HEK293 (cell line): Measurements from ENCODE around the gene ATP2A3.

Experiments used
- CTCF ChIA-PET: fragments of 350-600 bp; formaldehyde crosslinking; extraction: SDS; loops from one replicate; lab custom pipeline; 2021; ENCODE audit warnings: antibody characterized with exemption; lab: Yijun Ruan, JAX
- POLR2A ChIA-PET: fragments of 300-600 bp; formaldehyde crosslinking; extraction: SDS; loops from one replicate; lab custom pipeline; 2020; ENCODE audit warnings: antibody characterized with exemption, inconsistent platforms; lab: Yijun Ruan, JAX
- H3K27ac ChIP-seq: fragments of 200-500 bp; sonication (Bioruptor generic); 2 replicates; pipeline ENCODE4 v1.5.1; 2014; ENCODE audit warnings: low read depth, low read length, control low read depth, inconsistent platforms; ENCODE audit errors: extremely low read depth
- H3K36me3 ChIP-seq, 2 experiments: fragments of 200-500 bp in 1 of 2; sonication (Bioruptor generic) in 1 of 2; 1 replicate in 1 of 2; 2 replicates in 1 of 2; pipeline ENCODE4 v1.5.1; 2014 to 2017; ENCODE audit warnings: inconsistent platforms in 2 of 2, low read length in 2 of 2; ENCODE audit not compliant: control insufficient read depth in 2 of 2, insufficient read depth in 1 of 2
- H3K4me1 ChIP-seq: fragments of 200-500 bp; sonication (Bioruptor generic); 2 replicates; pipeline ENCODE4 v1.5.1; 2014; ENCODE audit warnings: mild to moderate bottlenecking, low read length, inconsistent platforms; ENCODE audit not compliant: control insufficient read depth, insufficient read depth
- H3K4me3 ChIP-seq: 2 replicates; pipeline ENCODE4 v1.5.1; 2011; ENCODE audit warnings: low read depth, mild to moderate bottlenecking, control low read depth, low read length, moderate library complexity
- H3K9me3 ChIP-seq: fragments of 200-500 bp; sonication (Bioruptor generic); 2 replicates; pipeline ENCODE4 v1.5.1; 2014; ENCODE audit warnings: low read depth, low read length, inconsistent platforms; ENCODE audit not compliant: control insufficient read depth, insufficient read depth
- CTCF ChIP-seq: fragments of 450-650 bp; formaldehyde crosslinking; IDR thresholded peaks from 2 replicates; pipeline ENCODE4 v1.5.1; 2016; ENCODE audit warnings: missing biosample characterization, missing genetic modification characterization
- KLF17 ChIP-seq: fragments of 450-650 bp; formaldehyde crosslinking; IDR thresholded peaks from 2 replicates; pipeline ENCODE4 v1.5.1; 2016; ENCODE audit warnings: missing biosample characterization, missing genetic modification characterization
- MYNN ChIP-seq: fragments of 450-650 bp; formaldehyde crosslinking; IDR thresholded peaks from 2 replicates; pipeline ENCODE4 v1.5.1; 2016; ENCODE audit warnings: missing biosample characterization, missing genetic modification characterization, borderline replicate concordance
- PBX3 ChIP-seq: sonication (generic); formaldehyde crosslinking; IDR thresholded peaks from 2 replicates; pipeline ENCODE4 v1.8.1; 2022; ENCODE audit warnings: mild to moderate bottlenecking, moderate library complexity, missing genetic modification reagents
- REPIN1 ChIP-seq: fragments of 450-650 bp; formaldehyde crosslinking; IDR thresholded peaks from 2 replicates; pipeline ENCODE4 v1.5.1; 2017; ENCODE audit warnings: missing biosample characterization, missing genetic modification characterization, low read depth
- ZBTB17 ChIP-seq: fragments of 450-650 bp; formaldehyde crosslinking; IDR thresholded peaks from 2 replicates; pipeline ENCODE4 v1.5.1; 2016; ENCODE audit warnings: missing biosample characterization, missing genetic modification characterization
- ZBTB21 ChIP-seq: fragments of 450-650 bp; formaldehyde crosslinking; IDR thresholded peaks from 2 replicates; pipeline ENCODE4 v1.5.1; 2017; ENCODE audit warnings: missing biosample characterization, missing genetic modification characterization
- ZBTB44 ChIP-seq: fragments of 450-650 bp; IDR thresholded peaks from 2 replicates; pipeline ENCODE4 v1.5.1; 2018; ENCODE audit warnings: missing biosample characterization, mild to moderate bottlenecking, missing genetic modification characterization
- ZBTB7A ChIP-seq: fragments of 450-650 bp; formaldehyde crosslinking; IDR thresholded peaks from 2 replicates; pipeline ENCODE4 v1.5.1; 2016; ENCODE audit warnings: low read depth, missing biosample characterization, missing genetic modification characterization
- ZFHX2 ChIP-seq: fragments of 450-650 bp; formaldehyde crosslinking; conservative IDR thresholded peaks from 2 replicates; pipeline ENCODE4 v1.5.1; 2016; ENCODE audit warnings: missing biosample characterization, missing genetic modification characterization
- ZNF155 ChIP-seq: fragments of 450-650 bp; formaldehyde crosslinking; IDR thresholded peaks from 2 replicates; pipeline ENCODE4 v1.5.1; 2016; ENCODE audit warnings: missing biosample characterization, missing genetic modification characterization
- ZNF2 ChIP-seq: fragments of 450-650 bp; formaldehyde crosslinking; IDR thresholded peaks from 2 replicates; pipeline ENCODE4 v1.5.1; 2016; ENCODE audit warnings: missing biosample characterization, missing genetic modification characterization
- ZNF223 ChIP-seq: fragments of 450-650 bp; formaldehyde crosslinking; IDR thresholded peaks from 2 replicates; pipeline ENCODE4 v1.5.1; 2016; ENCODE audit warnings: missing biosample characterization, missing genetic modification characterization
- ZNF239 ChIP-seq: fragments of 450-650 bp; formaldehyde crosslinking; IDR thresholded peaks from 2 replicates; pipeline ENCODE4 v1.5.1; 2016; ENCODE audit warnings: missing biosample characterization, missing genetic modification characterization
- ZNF274 ChIP-seq, 2 experiments: fragments of 200-500 bp in 1 of 2; fragments of 450-650 bp in 1 of 2; sonication (Bioruptor generic) in 1 of 2; formaldehyde crosslinking in 1 of 2; IDR thresholded peaks; 2 replicates each; pipeline versions ENCODE4 v1.5.1 to v1.6.1; 2014 to 2016; ENCODE audit warnings: borderline replicate concordance in 1 of 2, inconsistent platforms in 1 of 2, low read length in 1 of 2, missing biosample characterization in 1 of 2, missing genetic modification characterization in 1 of 2
- ZNF362 ChIP-seq: fragments of 450-650 bp; formaldehyde crosslinking; IDR thresholded peaks from 2 replicates; pipeline ENCODE4 v1.5.1; 2016; ENCODE audit warnings: missing biosample characterization, missing genetic modification characterization
- ZNF423 ChIP-seq: fragments of 450-650 bp; formaldehyde crosslinking; IDR thresholded peaks from 2 replicates; pipeline ENCODE4 v1.5.1; 2016; ENCODE audit warnings: missing biosample characterization, missing genetic modification characterization
- ZNF501 ChIP-seq: fragments of 450-650 bp; formaldehyde crosslinking; IDR thresholded peaks from 2 replicates; pipeline ENCODE4 v1.5.1; 2016; ENCODE audit warnings: missing biosample characterization, missing genetic modification characterization
- ZNF521 ChIP-seq: fragments of 450-650 bp; formaldehyde crosslinking; IDR thresholded peaks from 2 replicates; pipeline ENCODE4 v1.5.1; 2017; ENCODE audit warnings: missing biosample characterization, mild to moderate bottlenecking, missing genetic modification characterization
- ZNF530 ChIP-seq: fragments of 450-650 bp; formaldehyde crosslinking; IDR thresholded peaks from 2 replicates; pipeline ENCODE4 v1.5.1; 2016; ENCODE audit warnings: low read depth, missing biosample characterization, missing genetic modification characterization
- ZNF544 ChIP-seq: fragments of 450-650 bp; formaldehyde crosslinking; IDR thresholded peaks from 2 replicates; pipeline ENCODE4 v1.5.0; 2017; ENCODE audit warnings: missing biosample characterization, missing genetic modification characterization
- ZNF660 ChIP-seq: fragments of 450-650 bp; IDR thresholded peaks from 2 replicates; pipeline ENCODE4 v1.5.1; 2018; ENCODE audit warnings: missing biosample characterization, mild to moderate bottlenecking, missing genetic modification characterization
- ZNF707 ChIP-seq: fragments of 450-650 bp; formaldehyde crosslinking; IDR thresholded peaks from 2 replicates; pipeline ENCODE4 v1.5.1; 2016; ENCODE audit warnings: missing biosample characterization, missing genetic modification characterization
- ZSCAN30 ChIP-seq: fragments of 450-650 bp; IDR thresholded peaks from 2 replicates; pipeline ENCODE4 v1.5.1; 2018; ENCODE audit warnings: missing biosample characterization, mild to moderate bottlenecking, missing genetic modification characterization, moderate library complexity

Gene ATP2A3

GRCh38 chr17:4006165-4006589 lies 41.9 kb upstream of the ATP2A3 start (continued):
- TF ChIP-seq ZBTB44 (tag by site-specific recombination) (no peak), REPIN1 (tag by site-specific recombination) (no peak), ZNF274 (IDR thresholded peaks at IDR 0.05; ENCODE audit: low read length) (no peak), ZNF274 (tag by site-specific recombination; IDR thresholded peaks at IDR 0.05; ENCODE audit: borderline replicate concordance) (no peak), ZNF530 (tag by site-specific recombination) (no peak), ZNF544 (tag by site-specific recombination) (no peak), ZBTB21 (no peak), PBX3 (CRISPR knock-in tag) (no peak)
- TF ChIP-seq, all 188 proteins: peak for 0

- Histone ChIP-seq H3K27ac (no peak overlapping the region), H3K36me3 (peaks cover 5 to 47% of the 10 kb centered on the region in 2 experiments; a peak in 2 of 3 replicates), H3K9me3 (no peaks in the 10 kb centered on the region), H3K4me1 (no peaks in the 10 kb centered on the region), H3K4me3 (no peak overlapping the region)
- CTCF ChIA-PET: interaction anchor here (0.6 to 14.1 kb wide), 28 partner anchors 11 to 268 kb away, joined by 3 to 124 read pairs (median 4); partner anchors contain the start of gene P2RX1
- no peak for TF ChIP-seq ZBTB7A (tag by site-specific recombination)
- no peak for TF ChIP-seq ZNF362 (tag by site-specific recombination)
- no peak for TF ChIP-seq ZNF423
- TF ChIP-seq ZNF155 (tag by site-specific recombination): no peak
- POLR2A ChIA-PET: interaction anchor here (0.6 kb wide), 1 partner anchor 224 kb away, joined by 6 read pairs; no protein-coding TSS in a partner anchor
Observed at GRCh38 chr17:4005296-4006164, 41.3 kb upstream of the ATP2A3 start.

- POLR2A ChIA-PET: interaction anchor here (0.6 kb wide), 1 partner anchor 576 kb away, joined by 3 read pairs; no protein-coding TSS in a partner anchor
- CTCF ChIA-PET: interaction anchor here (0.6 to 14.1 kb wide), 32 partner anchors 11 to 1203 kb away, joined by 3 to 124 read pairs (median 4); partner anchors contain the start of gene P2RX1
- TF ChIP-seq ZNF223: no peak
- TF ChIP-seq MYNN (tag by site-specific recombination): no peak
- TF ChIP-seq ZNF660: peak; percentile 54
- peak; percentile 88 for TF ChIP-seq CTCF (tag by site-specific recombination)
- peak; percentile 67; the same call in 1 of the 2 replicates for TF ChIP-seq ZNF2 (tag by site-specific recombination)
- no peak for TF ChIP-seq ZNF521 (tag by site-specific recombination)
- TF ChIP-seq ZNF501 (tag by site-specific recombination): 0 out of 2 replicates have a peak, but pooled peaks have one; percentile 37
- TF ChIP-seq ZNF707 (tag by site-specific recombination): no peak
- TF ChIP-seq KLF17 (tag by site-specific recombination): peak; percentile 61; the same call in 1 of the 2 replicates
- peak; percentile 71 for TF ChIP-seq ZFHX2 (tag by site-specific recombination)
- peak; percentile 64 for TF ChIP-seq ZBTB17 (tag by site-specific recombination)
- no peak for TF ChIP-seq ZNF239 (tag by site-specific recombination)
- peak; percentile 88 for TF ChIP-seq ZSCAN30
Observed at GRCh38 chr17:4004517-4005295, 40.5 kb upstream of the ATP2A3 start.

More at GRCh38 chr17:4004517-4005295, 40.5 kb upstream of the ATP2A3 start:
- Histone ChIP-seq H3K27ac (no peak overlapping the region), H3K4me3 (no peak overlapping the region), H3K36me3 (peaks cover 5 to 44% of the 10 kb centered on the region in 2 experiments; a peak in 2 of 3 replicates), H3K9me3 (no peaks in the 10 kb centered on the region), H3K4me1 (no peaks in the 10 kb centered on the region)
